Measurements from ENCODE around the gene COL18A1. TPM values are rescaled to one million over a fixed set of nuclear protein-coding genes. Genes with fewer than 3 reads are reported as not detected.

Gene COL18A1
- polyA plus RNA-seq = 10 to 100 TPM in 2 of 4 donors, 1 to 10 TPM in 2; 2.2 to 34.3 (median 16.5) TPM
- long read RNA-seq, donor 1, partial matches to known transcripts = 24 of 24 reads
- long read RNA-seq, donor 1, other reads (novel, unspliced or antisense) = 0 of 24 reads
- long read RNA-seq, donor 2 = 0 reads
- long read RNA-seq, donor 3, partial matches to known transcripts = 23 of 24 reads
- long read RNA-seq, donor 3, other reads (novel, unspliced or antisense) = 0 of 24 reads
- long read RNA-seq, donor 4 = 0 reads
- long read RNA-seq, donor 5, partial matches to known transcripts = 5 of 5 reads
- long read RNA-seq, donor 5, other reads (novel, unspliced or antisense) = 0 of 5 reads
- long read RNA-seq, donor 6, partial matches to known transcripts = 5 of 5 reads
- long read RNA-seq, donor 6, other reads (novel, unspliced or antisense) = 0 of 5 reads
- long read RNA-seq, donor 7, full-length matches to known transcripts = 8 of 103 reads
- long read RNA-seq, donor 7, partial matches to known transcripts = 95 of 103 reads
- long read RNA-seq, donor 7, other reads (novel, unspliced or antisense) = 0 of 103 reads
- long read RNA-seq, donor 8 = 0 reads
- long read RNA-seq, donor 9 = 0 reads
- long read RNA-seq, donor 10, partial matches to known transcripts = 18 of 18 reads
- long read RNA-seq, donor 10, other reads (novel, unspliced or antisense) = 0 of 18 reads

- Histone ChIP-seq H3K9me3 (ENCODE audit: control insufficient read depth in 2 of 2, insufficient read depth in 1 of 2, low read depth in 1 of 2, low read length in 1 of 2) (peaks cover 0 to 9% of the 10 kb centered on the region in 2 donors), H3K27ac (ENCODE audit: low read depth in 1 of 3, low read length in 2 of 3) (peak within 1 kb of the TSS in 2 of 3 donors; percentile 17 to 78), H3K27me3 (ENCODE audit: control insufficient read depth in 3 of 3, insufficient read depth in 3 of 3, low read length in 3 of 3) (peaks cover 3 to 29% (median 5%) of the 10 kb centered on the region in 3 donors), H3K4me3 (ENCODE audit: low read depth in 1 of 3, low read length in 3 of 3) (peak within 1 kb of the TSS; percentile 38 to 57 (median 44)), H3K36me3 (ENCODE audit: control insufficient read depth in 3 of 3, insufficient read depth in 2 of 3, low read depth in 1 of 3, low read length in 3 of 3) (no peaks in the 10 kb centered on the region), H3K4me1 (ENCODE audit: control insufficient read depth in 3 of 3, insufficient read depth in 2 of 3, low read depth in 1 of 3, low read length in 2 of 3) (peaks cover 0 to 15% (median 0%) of the 10 kb centered on the region in 3 donors)
- FAIRE-seq = no peak
- 0 to 1% (median 0%) methylated on average over 7 to 69 of the region's 69 CpGs for WGBS, 3 donors
- DNase-seq = peak in 1 of 2 donors; percentile 67
Observed at GRCh38 chr21:45404730-45405270, at the start of gene COL18A1. COL18A1 (plus strand) TSS chr21:45405165; CDS start chr21:45405231, 66 bp downstream.

GRCh38 chr21:45355573-45355972 is 49.4 kb upstream of the COL18A1 start:
- Histone ChIP-seq H3K27ac (ENCODE audit: low read depth in 1 of 3, low read length in 2 of 3) (no peak overlapping the region), H3K36me3 (ENCODE audit: control insufficient read depth in 3 of 3, insufficient read depth in 2 of 3, low read depth in 1 of 3, low read length in 3 of 3) (no peaks in the 10 kb centered on the region), H3K27me3 (ENCODE audit: control insufficient read depth in 3 of 3, insufficient read depth in 3 of 3, low read length in 3 of 3) (no peaks in the 10 kb centered on the region), H3K4me1 (ENCODE audit: control insufficient read depth in 3 of 3, insufficient read depth in 2 of 3, low read depth in 1 of 3, low read length in 2 of 3) (peaks cover 0 to 16% (median 2%) of the 10 kb centered on the region in 3 donors), H3K4me3 (ENCODE audit: low read depth in 1 of 3, low read length in 3 of 3) (no peak overlapping the region), H3K9me3 (ENCODE audit: control insufficient read depth in 2 of 2, insufficient read depth in 1 of 2, low read depth in 1 of 2, low read length in 1 of 2) (no peaks in the 10 kb centered on the region)
- WGBS, 3 donors = 61 to 65% (median 63%) methylated on average over 14 of the region's 14 CpGs
- no peak for DNase-seq
- no peak for FAIRE-seq

- H3K36me3 ChIP-seq (ENCODE audit: control insufficient read depth in 3 of 3, insufficient read depth in 2 of 3, low read depth in 1 of 3, low read length in 3 of 3) = no peaks in the 10 kb centered on the region
- WGBS, 3 donors = 67 to 83% (median 79%) methylated on average over 10 of the region's 10 CpGs
Observed at GRCh38 chr21:45356251-45356650, 48.7 kb upstream of the COL18A1 start.

GRCh38 chr21:45356653-45357435 is 48.1 kb upstream of the COL18A1 start:
- no peaks in the 10 kb centered on the region for H3K36me3 ChIP-seq (ENCODE audit: control insufficient read depth in 3 of 3, insufficient read depth in 2 of 3, low read depth in 1 of 3, low read length in 3 of 3)
- peak overlapping the region in 2 of 3 donors; percentile 54 to 71 for H3K27ac ChIP-seq (ENCODE audit: low read depth in 1 of 3, low read length in 2 of 3)
- no peak overlapping the region for H3K4me3 ChIP-seq (ENCODE audit: low read depth in 1 of 3, low read length in 3 of 3)
- DNase-seq (peak; percentile 54 to 81), FAIRE-seq (no peak)
- H3K27me3 ChIP-seq (ENCODE audit: control insufficient read depth in 3 of 3, insufficient read depth in 3 of 3, low read length in 3 of 3) = no peaks in the 10 kb centered on the region
- no peaks in the 10 kb centered on the region for H3K9me3 ChIP-seq (ENCODE audit: control insufficient read depth in 2 of 2, insufficient read depth in 1 of 2, low read depth in 1 of 2, low read length in 1 of 2)
- peaks cover 0 to 16% (median 2%) of the 10 kb centered on the region in 3 donors for H3K4me1 ChIP-seq (ENCODE audit: control insufficient read depth in 3 of 3, insufficient read depth in 2 of 3, low read depth in 1 of 3, low read length in 2 of 3)
- 22 to 52% (median 37%) methylated on average over 20 of the region's 20 CpGs for WGBS, 3 donors

More at GRCh38 chr21:45356251-45356650, 48.7 kb upstream of the COL18A1 start:
- Histone ChIP-seq H3K9me3 (ENCODE audit: control insufficient read depth in 2 of 2, insufficient read depth in 1 of 2, low read depth in 1 of 2, low read length in 1 of 2) (no peaks in the 10 kb centered on the region), H3K4me3 (ENCODE audit: low read depth in 1 of 3, low read length in 3 of 3) (no peak overlapping the region), H3K27ac (ENCODE audit: low read depth in 1 of 3, low read length in 2 of 3) (peak overlapping the region in 2 of 3 donors; percentile 54 to 71), H3K27me3 (ENCODE audit: control insufficient read depth in 3 of 3, insufficient read depth in 3 of 3, low read length in 3 of 3) (no peaks in the 10 kb centered on the region), H3K4me1 (ENCODE audit: control insufficient read depth in 3 of 3, insufficient read depth in 2 of 3, low read depth in 1 of 3, low read length in 2 of 3) (peaks cover 0 to 16% (median 2%) of the 10 kb centered on the region in 3 donors)
- no peak for FAIRE-seq
- no peak for DNase-seq

DNA sequence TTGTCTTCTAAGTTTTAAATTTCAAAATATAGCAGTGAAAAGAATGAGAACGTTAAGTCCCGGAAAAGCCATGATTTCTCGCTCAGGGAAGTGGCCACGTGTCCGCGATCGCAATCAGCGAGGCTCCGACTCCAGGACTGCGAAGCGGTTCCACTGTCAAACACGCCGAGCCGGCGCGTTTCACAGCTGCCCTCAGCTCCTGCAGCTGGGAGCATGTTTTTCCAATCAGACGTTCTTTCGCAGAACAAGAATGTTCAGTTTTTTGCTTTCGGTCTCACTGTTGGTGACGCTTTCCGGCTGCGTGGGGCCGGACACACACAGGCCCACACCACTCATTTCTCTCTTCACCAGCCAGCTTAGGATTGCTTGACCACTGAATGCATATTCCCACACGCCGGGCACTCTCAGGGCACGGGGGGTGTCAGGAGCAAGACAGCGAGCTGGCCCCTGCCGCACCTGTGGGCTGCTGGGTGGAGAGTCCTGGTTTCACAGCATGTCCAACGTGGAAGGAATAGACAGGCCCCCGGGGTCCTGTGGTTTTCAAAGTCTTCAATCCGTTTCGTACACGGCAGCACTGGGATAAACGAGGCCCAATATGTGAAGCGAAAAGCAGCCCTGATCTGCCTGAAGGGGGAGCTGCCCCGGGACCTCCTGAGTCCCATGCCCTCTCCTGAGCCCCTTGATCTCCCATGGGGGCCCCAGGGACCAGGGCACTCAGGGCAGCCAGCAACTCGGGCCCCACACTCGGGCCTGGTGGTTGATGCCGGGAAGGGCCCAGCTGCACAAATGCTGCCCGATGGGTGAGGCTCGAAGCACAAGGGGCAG is 47.3 kb upstream of the COL18A1 start:
- FAIRE-seq (no peak), DNase-seq (peak in 1 of 2 donors; percentile 48)
- H3K27me3 ChIP-seq (ENCODE audit: control insufficient read depth in 3 of 3, insufficient read depth in 3 of 3, low read length in 3 of 3) = no peaks in the 10 kb centered on the region
- H3K9me3 ChIP-seq (ENCODE audit: control insufficient read depth in 2 of 2, insufficient read depth in 1 of 2, low read depth in 1 of 2, low read length in 1 of 2) = no peaks in the 10 kb centered on the region
- WGBS, 3 donors = 63 to 72% (median 69%) methylated on average over 40 to 41 of the region's 41 CpGs
- peak overlapping the region in 2 of 3 donors; percentile 54 to 71 for H3K27ac ChIP-seq (ENCODE audit: low read depth in 1 of 3, low read length in 2 of 3)
- H3K4me3 ChIP-seq (ENCODE audit: low read depth in 1 of 3, low read length in 3 of 3) = no peak overlapping the region
- H3K4me1 ChIP-seq (ENCODE audit: control insufficient read depth in 3 of 3, insufficient read depth in 2 of 3, low read depth in 1 of 3, low read length in 2 of 3) = peaks cover 0 to 16% (median 2%) of the 10 kb centered on the region in 3 donors
- no peaks in the 10 kb centered on the region for H3K36me3 ChIP-seq (ENCODE audit: control insufficient read depth in 3 of 3, insufficient read depth in 2 of 3, low read depth in 1 of 3, low read length in 3 of 3)

GRCh38 chr21:45358261-45358670 is 46.7 kb upstream of the COL18A1 start:
- FAIRE-seq (no peak), DNase-seq (no peak)
- Histone ChIP-seq H3K4me1 (ENCODE audit: control insufficient read depth in 3 of 3, insufficient read depth in 2 of 3, low read depth in 1 of 3, low read length in 2 of 3) (peaks cover 0 to 16% (median 2%) of the 10 kb centered on the region in 3 donors), H3K27ac (ENCODE audit: low read depth in 1 of 3, low read length in 2 of 3) (no peak overlapping the region), H3K9me3 (ENCODE audit: control insufficient read depth in 2 of 2, insufficient read depth in 1 of 2, low read depth in 1 of 2, low read length in 1 of 2) (no peaks in the 10 kb centered on the region), H3K36me3 (ENCODE audit: control insufficient read depth in 3 of 3, insufficient read depth in 2 of 3, low read depth in 1 of 3, low read length in 3 of 3) (no peaks in the 10 kb centered on the region), H3K27me3 (ENCODE audit: control insufficient read depth in 3 of 3, insufficient read depth in 3 of 3, low read length in 3 of 3) (no peaks in the 10 kb centered on the region), H3K4me3 (ENCODE audit: low read depth in 1 of 3, low read length in 3 of 3) (no peak overlapping the region)
- WGBS, 3 donors = 91 to 93% (median 92%) methylated on average over 15 of the region's 15 CpGs

- DNase-seq (no peak), FAIRE-seq (no peak)
- H3K4me3 ChIP-seq (ENCODE audit: low read depth in 1 of 3, low read length in 3 of 3) = no peak overlapping the region
- H3K27ac ChIP-seq (ENCODE audit: low read depth in 1 of 3, low read length in 2 of 3) = no peak overlapping the region
- no peaks in the 10 kb centered on the region for H3K27me3 ChIP-seq (ENCODE audit: control insufficient read depth in 3 of 3, insufficient read depth in 3 of 3, low read length in 3 of 3)
- peaks cover 0 to 20% (median 2%) of the 10 kb centered on the region in 3 donors for H3K4me1 ChIP-seq (ENCODE audit: control insufficient read depth in 3 of 3, insufficient read depth in 2 of 3, low read depth in 1 of 3, low read length in 2 of 3)
- 87 to 93% (median 91%) methylated on average over 13 of the region's 13 CpGs for WGBS, 3 donors
- H3K36me3 ChIP-seq (ENCODE audit: control insufficient read depth in 3 of 3, insufficient read depth in 2 of 3, low read depth in 1 of 3, low read length in 3 of 3) = no peaks in the 10 kb centered on the region
- no peaks in the 10 kb centered on the region for H3K9me3 ChIP-seq (ENCODE audit: control insufficient read depth in 2 of 2, insufficient read depth in 1 of 2, low read depth in 1 of 2, low read length in 1 of 2)
Observed at GRCh38 chr21:45358711-45359310, 46.2 kb upstream of the COL18A1 start.

Data from small intestine (tissue), 16 donors.